K562 (cell line): ENCODE results near the gene TSC22D3.

Experiments used
- BRF2 ChIP-seq: IDR thresholded peaks from 3 replicates; pipeline ENCODE4 v1.6.1; 2011; ENCODE audit warnings: borderline replicate concordance, mild to moderate bottlenecking; ENCODE audit not compliant: insufficient read length, insufficient read depth
- CREB3L1 ChIP-seq: fragments of 450-650 bp; IDR thresholded peaks from 2 replicates; pipeline ENCODE4 v1.6.1; 2014; ENCODE audit warnings: low read depth, mild to moderate bottlenecking, moderate library complexity, borderline replicate concordance
- CTCF ChIP-seq, 3 experiments: IDR thresholded peaks in 2 of 3; conservative IDR thresholded peaks in 1 of 3; 2 replicates each; pipeline ENCODE4 v1.5.1; 2011 to 2012; ENCODE audit warnings: low read length in 3 of 3, mild to moderate bottlenecking in 3 of 3, control low read depth in 2 of 3, improper control_type of control experiment in 1 of 3, inconsistent platforms in 1 of 3, low read depth in 1 of 3, mixed read lengths in 1 of 3, moderate library complexity in 1 of 3; ENCODE audit not compliant: insufficient read depth in 2 of 3
- ILK ChIP-seq: fragments of 450-650 bp; IDR thresholded peaks from 2 replicates; pipeline ENCODE4 v1.6.1; 2016; ENCODE audit warnings: missing genetic modification characterization, low read depth, mild to moderate bottlenecking, missing compliant biosample characterization, moderate library complexity, borderline replicate concordance
- RAD51 ChIP-seq: fragments of 450-650 bp; IDR thresholded peaks from 2 replicates; pipeline ENCODE4 v1.7.1; 2016; ENCODE audit warnings: low read depth, mild to moderate bottlenecking, borderline replicate concordance
- TEAD4 ChIP-seq, 2 experiments: sonication (generic) in 1 of 2; formaldehyde crosslinking in 1 of 2; IDR thresholded peaks; 2 replicates each; pipeline versions ENCODE4 v1.6.1 to v1.8.0; 2012 to 2022; ENCODE audit warnings: borderline replicate concordance in 1 of 2, inconsistent platforms in 1 of 2, low read length in 1 of 2, mild to moderate bottlenecking in 1 of 2, missing genetic modification reagents in 1 of 2
- ZNF507 ChIP-seq: conservative IDR thresholded peaks from 2 replicates; pipeline ENCODE4 v1.6.1; 2017; ENCODE audit warnings: missing genetic modification characterization, missing compliant biosample characterization
- TF ChIP-seq, protein P1 (sequence below): sonication (generic); formaldehyde crosslinking; IDR thresholded peaks from 2 replicates; pipeline ENCODE4 v1.8.0; 2023; ENCODE audit warnings: mild to moderate bottlenecking, missing genetic modification reagents
- TF ChIP-seq, protein P2 (sequence below): sonication (generic); formaldehyde crosslinking; IDR thresholded peaks from 2 replicates; pipeline ENCODE4 v1.8.1; 2023; ENCODE audit warnings: mild to moderate bottlenecking, missing genetic modification reagents
- TF ChIP-seq, protein P3 (sequence below): sonication (generic); formaldehyde crosslinking; IDR thresholded peaks from 2 replicates; pipeline ENCODE4 v1.8.0; 2022; ENCODE audit warnings: missing genetic modification reagents, mild to moderate bottlenecking, borderline replicate concordance

GRCh38 chrX:107776649-107777535 lies 1.3 kb upstream of the TSC22D3 start:
- no peak for TF ChIP-seq CREB3L1
- TF ChIP-seq, protein P1, sequence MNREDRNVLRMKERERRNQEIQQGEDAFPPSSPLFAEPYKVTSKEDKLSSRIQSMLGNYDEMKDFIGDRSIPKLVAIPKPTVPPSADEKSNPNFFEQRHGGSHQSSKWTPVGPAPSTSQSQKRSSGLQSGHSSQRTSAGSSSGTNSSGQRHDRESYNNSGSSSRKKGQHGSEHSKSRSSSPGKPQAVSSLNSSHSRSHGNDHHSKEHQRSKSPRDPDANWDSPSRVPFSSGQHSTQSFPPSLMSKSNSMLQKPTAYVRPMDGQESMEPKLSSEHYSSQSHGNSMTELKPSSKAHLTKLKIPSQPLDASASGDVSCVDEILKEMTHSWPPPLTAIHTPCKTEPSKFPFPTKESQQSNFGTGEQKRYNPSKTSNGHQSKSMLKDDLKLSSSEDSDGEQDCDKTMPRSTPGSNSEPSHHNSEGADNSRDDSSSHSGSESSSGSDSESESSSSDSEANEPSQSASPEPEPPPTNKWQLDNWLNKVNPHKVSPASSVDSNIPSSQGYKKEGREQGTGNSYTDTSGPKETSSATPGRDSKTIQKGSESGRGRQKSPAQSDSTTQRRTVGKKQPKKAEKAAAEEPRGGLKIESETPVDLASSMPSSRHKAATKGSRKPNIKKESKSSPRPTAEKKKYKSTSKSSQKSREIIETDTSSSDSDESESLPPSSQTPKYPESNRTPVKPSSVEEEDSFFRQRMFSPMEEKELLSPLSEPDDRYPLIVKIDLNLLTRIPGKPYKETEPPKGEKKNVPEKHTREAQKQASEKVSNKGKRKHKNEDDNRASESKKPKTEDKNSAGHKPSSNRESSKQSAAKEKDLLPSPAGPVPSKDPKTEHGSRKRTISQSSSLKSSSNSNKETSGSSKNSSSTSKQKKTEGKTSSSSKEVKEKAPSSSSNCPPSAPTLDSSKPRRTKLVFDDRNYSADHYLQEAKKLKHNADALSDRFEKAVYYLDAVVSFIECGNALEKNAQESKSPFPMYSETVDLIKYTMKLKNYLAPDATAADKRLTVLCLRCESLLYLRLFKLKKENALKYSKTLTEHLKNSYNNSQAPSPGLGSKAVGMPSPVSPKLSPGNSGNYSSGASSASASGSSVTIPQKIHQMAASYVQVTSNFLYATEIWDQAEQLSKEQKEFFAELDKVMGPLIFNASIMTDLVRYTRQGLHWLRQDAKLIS (CRISPR knock-in tag), result no peak
- no peak for TF ChIP-seq BRF2
- peak; percentile 77 to 86 (median 84) for TF ChIP-seq CTCF (IDR thresholded peaks at IDR 0.05 in 2 of 3, conservative IDR thresholded peaks at IDR 0.05 in 1 of 3; ENCODE audit: insufficient read depth in 2 of 3, low read depth in 1 of 3, low read length in 3 of 3)
- TF ChIP-seq, protein P2, sequence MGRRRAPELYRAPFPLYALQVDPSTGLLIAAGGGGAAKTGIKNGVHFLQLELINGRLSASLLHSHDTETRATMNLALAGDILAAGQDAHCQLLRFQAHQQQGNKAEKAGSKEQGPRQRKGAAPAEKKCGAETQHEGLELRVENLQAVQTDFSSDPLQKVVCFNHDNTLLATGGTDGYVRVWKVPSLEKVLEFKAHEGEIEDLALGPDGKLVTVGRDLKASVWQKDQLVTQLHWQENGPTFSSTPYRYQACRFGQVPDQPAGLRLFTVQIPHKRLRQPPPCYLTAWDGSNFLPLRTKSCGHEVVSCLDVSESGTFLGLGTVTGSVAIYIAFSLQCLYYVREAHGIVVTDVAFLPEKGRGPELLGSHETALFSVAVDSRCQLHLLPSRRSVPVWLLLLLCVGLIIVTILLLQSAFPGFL (CRISPR knock-in tag), result no peak
- no peak for TF ChIP-seq RAD51
- TF ChIP-seq TEAD4 (IDR thresholded peaks at IDR 0.05; ENCODE audit: low read length), result no peak
- TF ChIP-seq TEAD4 (CRISPR knock-in tag; IDR thresholded peaks at IDR 0.05; ENCODE audit: borderline replicate concordance), result no peak
- no peak for TF ChIP-seq ILK (tag)
- TF ChIP-seq, protein P3, sequence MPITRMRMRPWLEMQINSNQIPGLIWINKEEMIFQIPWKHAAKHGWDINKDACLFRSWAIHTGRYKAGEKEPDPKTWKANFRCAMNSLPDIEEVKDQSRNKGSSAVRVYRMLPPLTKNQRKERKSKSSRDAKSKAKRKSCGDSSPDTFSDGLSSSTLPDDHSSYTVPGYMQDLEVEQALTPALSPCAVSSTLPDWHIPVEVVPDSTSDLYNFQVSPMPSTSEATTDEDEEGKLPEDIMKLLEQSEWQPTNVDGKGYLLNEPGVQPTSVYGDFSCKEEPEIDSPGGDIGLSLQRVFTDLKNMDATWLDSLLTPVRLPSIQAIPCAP (CRISPR knock-in tag), result no peak
- no peak for TF ChIP-seq ZNF507 (tag)
